Spinal cord (tissue), 10 donors: ENCODE measurements around the gene GIGYF2. TPM values are rescaled to one million over a fixed set of nuclear protein-coding genes. Genes with fewer than 3 reads are reported as not detected.
A peak's percentile ranks its signal among the peaks of the same experiment; 100 is the strongest.
"Not testable (repeated sequence)": the region's sequence is repeated elsewhere in the genome, so short reads cannot be mapped to it uniquely, and the experiment has no call there.

Experiments
- DNase-seq, 6 donors: peaks; one replicate each; pipeline versions ENCODE4 v3.0.0 to v3.0.0-alpha.2; 2013 to 2015; ENCODE audit warnings: low spot score in 6 of 6, low read depth in 4 of 6
- H3K27ac ChIP-seq: one replicate; pipeline ENCODE4 v1.5.1; 2013; ENCODE audit warnings: low read depth, low read length, control low read depth
- H3K27me3 ChIP-seq: one replicate; pipeline ENCODE4 v1.6.1; 2013; ENCODE audit warnings: low read length; ENCODE audit not compliant: control insufficient read depth, insufficient read depth
- H3K36me3 ChIP-seq: one replicate; pipeline ENCODE4 v1.6.1; 2013; ENCODE audit warnings: low read length; ENCODE audit not compliant: control insufficient read depth, insufficient read depth
- H3K4me1 ChIP-seq: one replicate; pipeline ENCODE4 v1.6.1; 2013; ENCODE audit warnings: low read length; ENCODE audit not compliant: control insufficient read depth, insufficient read depth
- H3K4me3 ChIP-seq: one replicate; pipeline ENCODE4 v1.5.1; 2013; ENCODE audit warnings: low read depth, low read length, control low read depth
- H3K9me3 ChIP-seq: one replicate; pipeline ENCODE4 v1.6.1; 2013; ENCODE audit warnings: low read length; ENCODE audit not compliant: control insufficient read depth, insufficient read depth
- WGBS: methylation state at CpG from one replicate; pipeline ENCODE4 v1.1.5; 2013; ENCODE audit warnings: missing lambda C conversion rate; ENCODE audit not compliant: insufficient coverage; 5-methylcytosine and 5-hydroxymethylcytosine counted together
- polyA plus RNA-seq, 2 donors: library from polyadenylated mRNA; unstranded; fragments of 120-200 nt; gene quantifications; one replicate each; pipeline ENCODE4 v1.2.1, GENCODE V29; 2013; ENCODE audit not compliant: insufficient read length in 2 of 2
- total RNA-seq, 2 donors: library from RNA; depleted of rRNA in 1 of 2; stranded (reverse); fragments of 120-200 nt in 1 of 2; fragments of >200 nt in 1 of 2; gene quantifications; one replicate each; pipeline versions ENCODE4 v1.2.3 to v1.2.4, GENCODE V29; 2013 to 2014
- donor health status: healthy.

GIGYF2 gene
- total and polyA plus RNA-seq, 4 donors = 38.9 to 98.7 (median 65.5) TPM

- 93% methylated on average over 24 of the region's 24 CpGs for WGBS
- Histone ChIP-seq H3K4me3 (no peak overlapping the region), H3K36me3 (peaks cover 33% of the 10 kb centered on the region), H3K9me3 (no peaks in the 10 kb centered on the region), H3K4me1 (peaks cover 15% of the 10 kb centered on the region), H3K27me3 (peaks cover 3% of the 10 kb centered on the region), H3K27ac (no peak overlapping the region)
- no peak for DNase-seq
These were observed 200.7 kb downstream of the GIGYF2 start for GRCh38 chr2:232897598-232898408.

GRCh38 chr2:232898592-232899543 is 201.7 kb downstream of the GIGYF2 start:
- WGBS = 88% methylated on average over 17 of the region's 18 CpGs
- Histone ChIP-seq H3K4me3 (no peak overlapping the region), H3K36me3 (peaks cover 24% of the 10 kb centered on the region), H3K4me1 (peaks cover 15% of the 10 kb centered on the region), H3K9me3 (no peaks in the 10 kb centered on the region), H3K27me3 (peaks cover 3% of the 10 kb centered on the region), H3K27ac (no peak overlapping the region)
- no peak for DNase-seq

- no peaks in the 10 kb centered on the region for H3K9me3 ChIP-seq
- no peak overlapping the region for H3K27ac ChIP-seq
- H3K36me3 ChIP-seq = peaks cover 16% of the 10 kb centered on the region
- 46% methylated on average over 39 of the region's 43 CpGs for WGBS
- peaks cover 3% of the 10 kb centered on the region for H3K27me3 ChIP-seq
- H3K4me3 ChIP-seq = no peak overlapping the region
- DNase-seq = no peak
- peaks cover 15% of the 10 kb centered on the region for H3K4me1 ChIP-seq
These were observed 203.9 kb downstream of the GIGYF2 start for GRCh38 chr2:232900811-232901735.

- H3K27me3 ChIP-seq = peaks cover 3% of the 10 kb centered on the region
- no peaks in the 10 kb centered on the region for H3K9me3 ChIP-seq
- peaks cover 16% of the 10 kb centered on the region for H3K36me3 ChIP-seq
- H3K4me1 ChIP-seq = peaks cover 15% of the 10 kb centered on the region
- no peak overlapping the region for H3K4me3 ChIP-seq
- DNase-seq = no peak
- 39% methylated on average over 13 of the region's 28 CpGs for WGBS
- no peak overlapping the region for H3K27ac ChIP-seq
These were observed 204.8 kb downstream of the GIGYF2 start for GRCh38 chr2:232901736-232902578.

- WGBS = 74% methylated on average over 8 of the region's 9 CpGs
- peaks cover 12% of the 10 kb centered on the region for H3K36me3 ChIP-seq
- DNase-seq = no peak
- H3K9me3 ChIP-seq = no peaks in the 10 kb centered on the region
- no peak overlapping the region for H3K4me3 ChIP-seq
- H3K27me3 ChIP-seq = peaks cover 3% of the 10 kb centered on the region
- H3K4me1 ChIP-seq = peaks cover 15% of the 10 kb centered on the region
- no peak overlapping the region for H3K27ac ChIP-seq
These were observed 206.9 kb downstream of the GIGYF2 start for GRCh38 chr2:232903989-232904388.

- H3K4me1 ChIP-seq, H3K36me3 ChIP-seq, H3K9me3 ChIP-seq, H3K4me3 ChIP-seq, H3K27me3 ChIP-seq, H3K27ac ChIP-seq: not testable (repeated sequence)
- peak in 1 of 6 donors; percentile 28 for DNase-seq
- 7% methylated on average over 2 of the region's 10 CpGs for WGBS
These were observed 210.0 kb downstream of the GIGYF2 start for GRCh38 chr2:232906867-232907717.

GRCh38 chr2:232907718-232908085 is 210.6 kb downstream of the GIGYF2 start:
- H3K27ac ChIP-seq, DNase-seq, H3K27me3 ChIP-seq, H3K36me3 ChIP-seq, H3K4me3 ChIP-seq, H3K4me1 ChIP-seq, H3K9me3 ChIP-seq: not testable (repeated sequence)
- WGBS = 86% methylated on average over 4 of the region's 9 CpGs

GRCh38 chr2:232908695-232909094 is 211.6 kb downstream of the GIGYF2 start:
- no peaks in the 10 kb centered on the region for H3K27me3 ChIP-seq

More at GRCh38 chr2:232908695-232909094, 211.6 kb downstream of the GIGYF2 start:
- Histone ChIP-seq H3K27ac (no peak overlapping the region), H3K9me3 (peaks cover 3% of the 10 kb centered on the region), H3K4me3 (no peak overlapping the region), H3K36me3 (peaks cover 3% of the 10 kb centered on the region), H3K4me1 (no peaks in the 10 kb centered on the region)
- WGBS = 97% methylated on average over 5 of the region's 6 CpGs
- DNase-seq = no peak
